ENCODE data around the gene GREB1.

Gene GREB1

DNA sequence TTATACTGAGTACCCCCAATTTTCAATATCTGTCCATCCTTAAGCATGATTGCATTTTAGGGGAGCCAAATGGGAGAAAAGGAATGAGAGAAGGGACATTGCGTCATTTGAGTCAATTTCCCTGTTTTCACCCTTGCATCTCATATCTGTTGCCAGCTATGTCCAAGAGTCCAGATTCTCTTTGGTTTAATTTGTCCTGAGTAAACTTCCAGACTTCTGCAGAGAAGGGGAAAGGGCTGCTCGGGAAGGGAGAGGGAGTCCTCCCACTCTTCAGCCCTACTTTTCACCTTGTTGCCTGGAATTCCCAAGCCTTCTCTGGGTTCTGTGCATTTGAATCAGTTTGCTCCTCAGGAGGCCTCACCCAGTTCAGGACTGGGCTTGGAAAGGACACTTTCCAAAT is 16.5 kb downstream of the GREB1 start:
- Histone ChIP-seq H3K27ac (no peak overlapping the region), H3K79me2 (no peaks in the 10 kb centered on the region), H3K4me1 (no peaks in the 10 kb centered on the region)

DNA sequence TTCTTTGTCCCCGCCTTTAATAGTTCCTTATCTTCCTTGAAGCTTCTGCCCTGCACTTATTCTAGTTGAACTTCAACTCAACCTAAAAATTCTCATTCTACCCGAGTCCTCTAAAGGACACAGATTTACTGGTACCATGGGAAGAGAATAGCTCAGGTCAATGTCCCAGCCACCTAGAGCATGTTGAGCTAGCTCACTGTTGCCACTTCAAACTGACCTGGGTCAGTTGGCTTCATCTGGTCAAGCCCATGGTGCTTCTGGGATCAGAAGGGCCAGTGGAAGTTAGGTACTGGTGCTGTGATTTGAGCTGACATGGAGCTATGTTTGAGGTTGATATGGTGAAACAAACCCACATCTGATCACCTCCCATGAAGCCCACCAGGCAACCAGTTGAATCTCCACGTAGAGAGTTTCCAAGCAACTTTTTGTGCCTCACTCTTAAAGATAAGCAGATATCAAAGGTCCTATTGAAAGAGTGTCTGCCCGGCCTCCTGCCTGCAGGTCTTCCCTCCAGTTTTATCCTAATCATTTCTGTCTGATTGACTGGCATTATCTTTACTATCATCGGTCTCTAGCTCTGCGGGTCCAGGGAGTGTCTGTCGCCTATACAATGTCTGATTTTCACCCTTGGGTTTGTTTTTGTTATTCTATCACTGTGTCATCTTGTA is 17.2 kb downstream of the GREB1 start:
- H3K9ac ChIP-seq, result no peak overlapping the region
- H3K9me3 ChIP-seq (ENCODE audit: control insufficient read depth, low read length), result no peaks in the 10 kb centered on the region
- no peak overlapping the region for H3K4me2 ChIP-seq (ENCODE audit: low read length)
- no peaks in the 10 kb centered on the region for H3K36me3 ChIP-seq (ENCODE audit: control insufficient read depth, insufficient read depth, low read length)
- H3K27me3 ChIP-seq (ENCODE audit: control insufficient read depth, insufficient read depth, low read length), result no peaks in the 10 kb centered on the region
- no peak overlapping the region for H3K4me3 ChIP-seq (ENCODE audit: low read depth, low read length)
- H3K4me1 ChIP-seq, result no peaks in the 10 kb centered on the region
- H3K79me2 ChIP-seq, result no peaks in the 10 kb centered on the region
- H2AFZ ChIP-seq, result no peak overlapping the region
- TF ChIP-seq, protein P1, sequence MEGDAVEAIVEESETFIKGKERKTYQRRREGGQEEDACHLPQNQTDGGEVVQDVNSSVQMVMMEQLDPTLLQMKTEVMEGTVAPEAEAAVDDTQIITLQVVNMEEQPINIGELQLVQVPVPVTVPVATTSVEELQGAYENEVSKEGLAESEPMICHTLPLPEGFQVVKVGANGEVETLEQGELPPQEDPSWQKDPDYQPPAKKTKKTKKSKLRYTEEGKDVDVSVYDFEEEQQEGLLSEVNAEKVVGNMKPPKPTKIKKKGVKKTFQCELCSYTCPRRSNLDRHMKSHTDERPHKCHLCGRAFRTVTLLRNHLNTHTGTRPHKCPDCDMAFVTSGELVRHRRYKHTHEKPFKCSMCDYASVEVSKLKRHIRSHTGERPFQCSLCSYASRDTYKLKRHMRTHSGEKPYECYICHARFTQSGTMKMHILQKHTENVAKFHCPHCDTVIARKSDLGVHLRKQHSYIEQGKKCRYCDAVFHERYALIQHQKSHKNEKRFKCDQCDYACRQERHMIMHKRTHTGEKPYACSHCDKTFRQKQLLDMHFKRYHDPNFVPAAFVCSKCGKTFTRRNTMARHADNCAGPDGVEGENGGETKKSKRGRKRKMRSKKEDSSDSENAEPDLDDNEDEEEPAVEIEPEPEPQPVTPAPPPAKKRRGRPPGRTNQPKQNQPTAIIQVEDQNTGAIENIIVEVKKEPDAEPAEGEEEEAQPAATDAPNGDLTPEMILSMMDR (IDR thresholded peaks at IDR 0.05), result no peak
- H3K27ac ChIP-seq, result no peak overlapping the region

More for the DNA sequence above, 16.5 kb downstream of the GREB1 start:
- H3K9ac ChIP-seq, result no peak overlapping the region
- H2AFZ ChIP-seq, result no peak overlapping the region
- H3K9me3 ChIP-seq (ENCODE audit: control insufficient read depth, low read length), result no peaks in the 10 kb centered on the region
- H3K27me3 ChIP-seq (ENCODE audit: control insufficient read depth, insufficient read depth, low read length), result no peaks in the 10 kb centered on the region
- H3K4me3 ChIP-seq (ENCODE audit: low read depth, low read length), result no peak overlapping the region
- no peaks in the 10 kb centered on the region for H3K36me3 ChIP-seq (ENCODE audit: control insufficient read depth, insufficient read depth, low read length)
- H3K4me2 ChIP-seq (ENCODE audit: low read length), result no peak overlapping the region
- TF ChIP-seq, protein P1 (IDR thresholded peaks at IDR 0.05), result no peak

DNA sequence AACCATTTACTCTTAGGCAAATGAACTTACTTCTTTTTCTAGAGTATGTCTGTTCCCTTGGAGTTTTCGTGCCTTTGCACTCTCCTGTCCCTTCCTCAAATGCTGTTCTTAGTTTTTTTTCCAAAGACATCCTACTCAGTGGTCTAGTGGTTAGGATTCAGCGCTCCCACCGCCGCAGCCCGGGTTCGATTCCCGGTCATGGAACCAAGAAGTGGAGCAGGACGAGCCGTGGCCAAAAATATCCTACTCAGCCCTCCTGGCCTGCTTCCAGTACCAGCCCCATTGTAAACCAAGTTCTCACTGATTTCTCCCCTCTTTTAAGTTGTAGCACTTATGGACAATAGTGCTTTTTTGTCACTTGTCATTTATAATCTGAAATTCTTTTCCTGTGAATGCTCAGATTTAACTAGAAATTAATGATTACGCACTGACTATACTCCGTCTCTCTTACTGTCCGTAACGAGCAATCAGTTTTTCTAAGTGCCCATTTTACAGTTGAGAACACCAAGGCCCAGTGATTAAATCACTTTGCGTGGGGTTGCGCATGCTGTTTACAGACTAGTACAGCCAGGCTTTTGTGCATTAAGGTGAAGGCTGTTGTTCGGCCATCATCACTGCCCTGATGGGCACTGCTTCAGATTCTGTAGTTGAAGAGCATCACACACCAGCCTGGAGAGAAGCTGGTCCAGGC is 17.9 kb downstream of the GREB1 start:
- H3K4me3 ChIP-seq (ENCODE audit: low read depth, low read length), result no peak overlapping the region
- H2AFZ ChIP-seq, result no peak overlapping the region
- no peak overlapping the region for H3K9ac ChIP-seq
- no peak overlapping the region for H3K27ac ChIP-seq
- H3K4me1 ChIP-seq, result no peaks in the 10 kb centered on the region
- no peaks in the 10 kb centered on the region for H3K9me3 ChIP-seq (ENCODE audit: control insufficient read depth, low read length)
- no peaks in the 10 kb centered on the region for H3K36me3 ChIP-seq (ENCODE audit: control insufficient read depth, insufficient read depth, low read length)
- H3K79me2 ChIP-seq, result no peaks in the 10 kb centered on the region
- TF ChIP-seq, protein P1 (IDR thresholded peaks at IDR 0.05), result no peak
- H3K4me2 ChIP-seq (ENCODE audit: low read length), result no peak overlapping the region
- H3K27me3 ChIP-seq (ENCODE audit: control insufficient read depth, insufficient read depth, low read length), result no peaks in the 10 kb centered on the region

DNA sequence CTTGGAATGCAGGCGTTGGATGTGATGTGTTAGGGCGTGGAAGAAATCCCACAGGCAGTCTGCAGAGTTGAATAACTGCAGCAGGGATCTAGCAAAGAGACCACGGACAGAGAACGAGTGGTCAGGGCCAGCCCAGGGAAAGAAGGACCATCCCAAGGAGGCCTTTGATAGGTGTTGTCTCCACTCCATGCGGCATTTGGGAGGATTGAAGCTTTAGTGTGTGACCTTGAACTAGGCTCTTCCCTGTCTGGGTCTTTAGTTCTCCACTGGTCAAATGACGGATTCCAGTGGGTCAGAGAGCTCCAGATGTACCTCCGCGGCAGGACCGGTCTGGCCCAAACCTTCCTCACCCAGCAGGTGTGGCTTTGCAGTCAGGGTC is 18.4 kb downstream of the GREB1 start:
- Histone ChIP-seq H3K79me2 (no peaks in the 10 kb centered on the region), H3K27ac (no peak overlapping the region), H3K4me1 (no peaks in the 10 kb centered on the region), H3K9ac (no peak overlapping the region), H3K27me3 (ENCODE audit: control insufficient read depth, insufficient read depth, low read length) (no peaks in the 10 kb centered on the region), H3K9me3 (ENCODE audit: control insufficient read depth, low read length) (no peaks in the 10 kb centered on the region), H3K36me3 (ENCODE audit: control insufficient read depth, insufficient read depth, low read length) (no peaks in the 10 kb centered on the region), H2AFZ (no peak overlapping the region), H3K4me2 (ENCODE audit: low read length) (no peak overlapping the region), H3K4me3 (ENCODE audit: low read depth, low read length) (no peak overlapping the region)
- TF ChIP-seq, protein P1 (IDR thresholded peaks at IDR 0.05), result no peak
